Naive thymus-derived CD8-positive, alpha-beta T cell (primary cell): ENCODE results near the gene TSPAN4. TPM values are rescaled to one million over a fixed set of nuclear protein-coding genes. Genes with fewer than 3 reads are reported as not detected.

Experiments used
- ATAC-seq, 2 donors: fragments of 150-1000 bp; cut with Tn5 transposase in 1 of 2; sonication (Bioruptor Pico), chemical (Tn5 transposase) in 1 of 2; 1 replicate in 1 of 2; 2 replicates in 1 of 2; pipeline ENCODE4 v1.10.0; 2021; ENCODE audit warnings: mild to moderate bottlenecking in 2 of 2, moderate library complexity in 2 of 2
- POLR2A ChIA-PET: fragments of 350-600 bp; sonication (Branson Sonifier 250); formaldehyde crosslinking; loops from one replicate; lab custom pipeline; 2021; ENCODE audit warnings: antibody characterized with exemption; lab: Charles Lee
- DNase-seq, 10 donors: peaks; one replicate each; pipeline versions ENCODE4 v3.0.0 to v3.0.0-alpha.2; 2020 to 2022
- H3K27ac Mint-ChIP-seq, 10 donors: one replicate each; pipeline ENCODE4 v1.8.0; 2020 to 2022; ENCODE audit warnings: mild to moderate bottlenecking in 10 of 10, mixed read lengths in 10 of 10, moderate library complexity in 4 of 10, inconsistent platforms in 1 of 10
- H3K27me3 Mint-ChIP-seq, 5 donors: one replicate each; pipeline ENCODE4 v1.8.0; 2021 to 2022; ENCODE audit warnings: mixed read lengths in 5 of 5
- H3K36me3 Mint-ChIP-seq, 3 donors: one replicate each; pipeline ENCODE4 v1.8.0; 2020 to 2022; ENCODE audit warnings: mixed read lengths in 3 of 3, mild to moderate bottlenecking in 2 of 3, inconsistent platforms in 1 of 3
- H3K4me1 Mint-ChIP-seq, 4 donors: one replicate each; pipeline ENCODE4 v1.8.0; 2021 to 2022; ENCODE audit warnings: mixed read lengths in 4 of 4
- H3K4me3 Mint-ChIP-seq, 10 donors: one replicate each; pipeline ENCODE4 v1.8.0; 2020 to 2022; ENCODE audit warnings: mild to moderate bottlenecking in 10 of 10, mixed read lengths in 10 of 10, moderate library complexity in 6 of 10, inconsistent platforms in 1 of 10
- H3K9me3 Mint-ChIP-seq, 9 donors: one replicate each; pipeline ENCODE4 v1.8.0; 2020 to 2022; ENCODE audit warnings: mixed read lengths in 9 of 9, mild to moderate bottlenecking in 3 of 9, inconsistent platforms in 1 of 9, moderate library complexity in 1 of 9
- polyA plus RNA-seq, 3 donors: library from polyadenylated mRNA; unstranded; fragments of 300-500 nt; fragmentation: Illumina TruSeq; gene quantifications; one replicate each; pipeline ENCODE4 v1.2.3, GENCODE V29; 2021
- total RNA-seq, 8 experiments: library from RNA in 2 of 8; stranded (reverse) in 2 of 8; gene quantifications; one replicate each; pipeline ENCODE4 v1.2.3 and lab custom pipeline; 2021 to 2026

Gene TSPAN4
- total and polyA plus RNA-seq, 5 experiments from 2014 or later: 6.0 to 12.8 (median 8.3) TPM

DNA sequence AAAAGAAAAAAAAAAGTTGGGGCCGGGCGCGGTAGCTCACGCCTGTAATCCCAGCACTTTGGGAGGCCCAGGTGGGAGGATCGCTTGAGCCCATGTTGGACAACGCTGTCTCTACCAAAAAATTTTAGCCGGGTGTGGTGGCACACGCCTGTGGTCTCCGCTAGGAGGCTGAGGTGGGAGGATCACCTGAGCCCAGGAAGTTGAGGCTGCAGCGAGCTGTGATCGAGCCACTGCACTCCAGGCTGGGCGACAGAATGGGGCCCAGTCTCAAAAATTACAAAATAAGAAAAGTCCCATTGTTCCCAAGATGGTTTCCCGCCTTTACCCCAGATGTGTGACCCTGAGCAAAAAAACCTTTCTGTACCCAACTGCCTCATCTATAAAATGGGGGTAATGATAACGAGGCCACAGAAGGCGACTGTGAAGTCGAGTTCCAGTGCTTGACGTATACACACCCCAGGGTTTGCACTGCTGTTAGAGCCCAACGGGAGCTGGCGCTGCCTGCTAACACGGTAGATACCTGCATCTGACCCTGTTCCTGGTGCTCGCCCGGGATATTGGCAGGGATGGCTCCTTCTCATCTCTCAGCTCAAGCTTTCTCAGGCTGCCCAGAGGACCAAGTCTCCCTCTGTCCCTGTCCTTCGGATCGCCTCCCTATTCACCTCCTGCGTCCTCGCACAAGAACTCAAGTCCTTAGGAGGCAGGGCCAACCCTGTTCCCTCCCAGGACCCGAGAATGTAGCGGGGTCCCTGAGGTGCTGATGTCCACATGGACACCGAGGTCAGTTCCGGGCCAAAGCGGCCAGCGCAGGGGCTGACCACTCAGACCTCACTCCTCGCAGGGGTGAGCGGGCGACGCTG lies 34.0 kb upstream of the TSPAN4 start:
- DNase-seq (no peak), ATAC-seq (peak; percentile 0 to 3)
- Mint-ChIP-seq H3K4me3 (peak overlapping the region; percentile 88 to 98 (median 92)), H3K27ac (peak overlapping the region; percentile 93 to 99 (median 99)), H3K36me3 (peaks cover 0 to 24% (median 2%) of the 10 kb centered on the region in 3 donors), H3K9me3 (no peaks in the 10 kb centered on the region), H3K4me1 (peaks cover 8 to 53% (median 40%) of the 10 kb centered on the region in 4 donors), H3K27me3 (no peaks in the 10 kb centered on the region)
- POLR2A ChIA-PET: interaction anchor here (0.8 to 2.3 kb wide), 14 partner anchors 9 to 302 kb away, joined by 3 to 80 read pairs (median 4); partner anchors contain the start of genes GATD1, PHRF1, PNPLA2 and POLR2L

DNA sequence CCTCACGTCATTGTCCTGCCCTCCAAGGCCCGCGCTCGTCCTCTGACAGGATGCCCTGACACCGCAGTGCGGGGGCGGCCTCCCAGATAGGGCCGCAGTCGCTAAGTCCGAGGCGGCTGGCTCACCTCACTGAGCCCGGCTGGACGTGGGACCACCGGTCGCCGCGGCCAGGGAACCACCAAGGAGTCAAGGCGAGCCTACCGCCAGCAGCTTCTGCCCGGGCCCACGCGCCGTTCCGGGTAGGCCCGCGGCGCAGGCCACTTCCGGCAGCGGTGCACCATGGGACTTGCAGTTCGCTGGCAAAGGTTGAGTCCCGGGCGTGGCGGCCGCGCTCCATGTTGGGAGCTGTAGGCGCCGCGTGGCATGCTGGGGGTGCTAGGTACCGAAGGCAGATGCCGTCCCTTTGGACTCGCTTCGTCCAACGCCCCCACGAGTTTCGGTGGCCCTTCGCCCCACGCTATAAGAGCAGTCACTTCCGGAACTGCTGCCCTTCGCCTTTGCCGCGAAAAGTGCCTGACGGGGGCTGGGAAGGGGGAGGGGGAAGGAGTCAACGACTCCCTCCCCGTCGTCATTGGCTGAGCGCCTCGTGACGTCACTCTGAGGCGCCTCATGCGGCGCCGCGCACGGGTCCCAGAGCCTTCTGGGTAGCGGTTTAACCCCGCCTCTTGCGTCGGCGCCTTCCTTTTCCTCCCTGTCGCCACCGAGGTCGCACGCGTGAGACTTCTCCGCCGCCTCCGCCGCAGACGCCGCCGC lies 33.2 kb upstream of the TSPAN4 start, which contains the start of gene RPLP2:
RPLP2 (plus strand) TSS at position 681 of the 753 bp plus-strand sequence. CDS start 268 bp downstream, outside the sequence.
- peak; percentile 95 to 100 (median 98) for DNase-seq
- H3K36me3 Mint-ChIP-seq: peaks cover 0 to 27% (median 2%) of the 10 kb centered on the region in 3 donors
- no peaks in the 10 kb centered on the region for H3K9me3 Mint-ChIP-seq
- peaks cover 10 to 47% (median 39%) of the 10 kb centered on the region in 4 donors for H3K4me1 Mint-ChIP-seq
- no peaks in the 10 kb centered on the region for H3K27me3 Mint-ChIP-seq
- POLR2A ChIA-PET: interaction anchor here (0.8 to 2.3 kb wide), 15 partner anchors 10 to 303 kb away, joined by 3 to 80 read pairs (median 5); partner anchors contain the start of genes CD151, GATD1, PHRF1 and PNPLA2
- ATAC-seq: peak; percentile 82 to 87
- H3K4me3 Mint-ChIP-seq: peak within 1 kb of the TSS; percentile 88 to 98 (median 92)
- peak within 1 kb of the TSS; percentile 93 to 99 (median 99) for H3K27ac Mint-ChIP-seq

DNA sequence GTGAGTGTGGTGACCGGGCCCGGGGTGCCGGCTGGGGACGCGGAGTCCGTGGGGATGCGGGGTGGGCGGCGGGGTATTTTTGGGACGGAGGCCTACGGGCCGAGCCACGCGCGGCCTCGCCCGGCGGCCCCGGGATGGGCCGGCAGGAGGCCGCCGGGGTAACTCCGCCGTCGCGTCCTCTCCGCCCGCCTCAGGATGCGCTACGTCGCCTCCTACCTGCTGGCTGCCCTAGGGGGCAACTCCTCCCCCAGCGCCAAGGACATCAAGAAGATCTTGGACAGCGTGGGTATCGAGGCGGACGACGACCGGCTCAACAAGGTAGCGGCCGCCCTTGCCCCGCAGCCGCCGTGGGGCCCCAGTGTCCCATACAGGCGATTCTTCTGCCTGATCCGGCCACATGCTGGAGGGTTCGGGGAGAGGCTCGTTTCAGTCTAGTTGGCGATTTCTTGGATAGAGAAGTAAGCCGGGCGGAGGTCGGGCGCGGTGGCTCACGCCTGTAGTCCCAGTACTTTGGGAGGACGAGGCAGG lies 32.5 kb upstream of the TSPAN4 start:
- POLR2A ChIA-PET: interaction anchor here (0.8 to 2.3 kb wide), 18 partner anchors 9 to 303 kb away, joined by 3 to 80 read pairs (median 4); partner anchors contain the start of genes CD151, GATD1, PHRF1 and PNPLA2
- no peak for DNase-seq
- no peaks in the 10 kb centered on the region for H3K9me3 Mint-ChIP-seq
- peak overlapping the region; percentile 88 to 98 (median 92) for H3K4me3 Mint-ChIP-seq
- peaks cover 10 to 45% (median 38%) of the 10 kb centered on the region in 4 donors for H3K4me1 Mint-ChIP-seq
- H3K27me3 Mint-ChIP-seq: no peaks in the 10 kb centered on the region
- peak; percentile 19 to 24 for ATAC-seq
- peak overlapping the region; percentile 43 to 99 (median 99) for H3K27ac Mint-ChIP-seq
- peaks cover 0 to 27% (median 2%) of the 10 kb centered on the region in 3 donors for H3K36me3 Mint-ChIP-seq

DNA sequence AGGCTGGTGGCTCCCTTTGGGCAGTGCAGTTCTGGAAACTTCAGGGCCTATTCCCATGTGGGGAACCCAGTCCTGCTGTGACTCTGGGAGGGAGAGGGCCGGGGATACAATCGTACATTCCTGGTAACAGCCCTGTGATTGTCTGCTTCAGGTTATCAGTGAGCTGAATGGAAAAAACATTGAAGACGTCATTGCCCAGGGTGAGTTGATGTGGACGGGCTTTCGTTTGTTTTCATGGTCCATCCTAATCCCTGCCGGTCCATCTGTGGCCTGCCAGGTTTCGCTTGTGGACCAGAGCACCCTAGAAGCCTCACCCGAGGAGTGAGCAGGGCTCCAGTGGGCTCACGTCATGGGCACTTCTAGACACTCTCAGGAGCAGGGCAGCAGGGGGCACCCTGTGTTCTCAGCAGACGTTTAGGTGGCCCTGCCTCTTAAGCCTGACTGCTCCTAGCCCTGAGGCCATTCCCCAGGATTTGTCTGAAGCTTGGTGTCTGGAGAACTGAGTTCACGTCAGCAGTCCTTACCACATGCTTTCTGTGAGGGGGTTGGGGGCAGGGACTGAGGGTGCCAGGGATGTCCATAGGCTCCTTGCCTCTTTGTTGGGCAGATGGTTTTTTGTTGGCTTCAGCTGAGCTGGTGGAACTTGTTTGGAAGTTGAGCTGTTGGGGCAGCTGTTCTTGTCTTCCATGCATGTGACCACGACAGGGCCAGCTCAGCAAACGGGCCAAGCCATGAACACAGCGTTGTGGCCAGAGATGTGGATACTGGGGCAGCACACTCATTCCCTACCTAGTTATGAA lies 31.0 kb upstream of the TSPAN4 start:
- Mint-ChIP-seq H3K27me3 (no peaks in the 10 kb centered on the region), H3K27ac (peak overlapping the region in 9 of 10 donors; percentile 31 to 95 (median 86)), H3K9me3 (no peaks in the 10 kb centered on the region), H3K4me1 (peaks cover 10 to 41% (median 35%) of the 10 kb centered on the region in 4 donors), H3K36me3 (peaks cover 0 to 27% (median 2%) of the 10 kb centered on the region in 3 donors), H3K4me3 (peak overlapping the region; percentile 79 to 98 (median 86))
- POLR2A ChIA-PET: interaction anchor here (0.6 to 1.9 kb wide), 3 partner anchors 9 to 68 kb away, joined by 4 to 34 read pairs (median 4); partner anchors contain the start of gene PNPLA2
- DNase-seq (no peak), ATAC-seq (no peak)

DNA sequence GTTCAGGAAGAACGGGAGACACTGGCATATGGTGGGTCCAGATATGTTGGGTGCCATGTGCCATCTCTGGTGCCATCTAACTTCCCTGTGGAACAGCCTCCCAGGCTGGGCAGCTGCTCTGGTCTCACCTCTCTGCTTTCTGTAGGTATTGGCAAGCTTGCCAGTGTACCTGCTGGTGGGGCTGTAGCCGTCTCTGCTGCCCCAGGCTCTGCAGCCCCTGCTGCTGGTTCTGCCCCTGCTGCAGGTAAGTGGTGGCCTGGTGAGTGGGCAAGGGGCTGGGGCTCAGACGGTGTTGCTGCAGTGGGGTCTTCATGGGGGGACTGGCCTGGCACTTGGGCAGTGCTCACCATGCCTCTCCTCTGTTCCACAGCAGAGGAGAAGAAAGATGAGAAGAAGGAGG lies 30.3 kb upstream of the TSPAN4 start:
- H3K4me1 Mint-ChIP-seq: peaks cover 10 to 41% (median 35%) of the 10 kb centered on the region in 4 donors
- H3K27me3 Mint-ChIP-seq: no peaks in the 10 kb centered on the region
- peaks cover 0 to 27% (median 2%) of the 10 kb centered on the region in 3 donors for H3K36me3 Mint-ChIP-seq
- H3K9me3 Mint-ChIP-seq: no peaks in the 10 kb centered on the region
- ATAC-seq: no peak
- peak overlapping the region in 6 of 10 donors; percentile 18 to 98 (median 36) for H3K4me3 Mint-ChIP-seq
- DNase-seq: no peak
- H3K27ac Mint-ChIP-seq: peak overlapping the region in 8 of 10 donors; percentile 8 to 80 (median 45)
- POLR2A ChIA-PET: interaction anchor here (1.4 to 1.5 kb wide), 3 partner anchors 16 to 28 kb away, joined by 3 to 7 read pairs (median 4); no protein-coding TSS in a partner anchor

DNA sequence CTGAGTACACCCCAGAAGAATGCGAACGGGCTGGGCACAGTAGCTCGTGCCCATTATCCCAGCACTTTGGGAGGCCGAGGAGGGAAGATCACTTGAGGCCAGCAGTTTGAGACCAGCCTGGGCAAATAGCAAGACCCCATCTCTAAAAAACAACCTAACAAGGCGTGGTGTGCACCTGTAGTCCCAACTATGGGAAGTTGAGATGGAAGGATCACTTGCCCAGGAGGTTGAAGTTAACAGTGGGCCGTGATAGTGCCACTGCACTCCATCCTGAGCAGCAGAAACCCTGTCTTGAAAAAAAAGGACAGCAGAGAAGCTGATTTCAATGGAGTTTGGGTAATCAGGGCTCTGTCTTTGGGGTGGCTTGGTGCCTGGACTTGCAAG lies 29.6 kb upstream of the TSPAN4 start:
- POLR2A ChIA-PET: interaction anchor here (0.6 to 1.5 kb wide), 3 partner anchors 16 to 118 kb away, joined by 3 to 7 read pairs (median 3); no protein-coding TSS in a partner anchor
- H3K36me3 Mint-ChIP-seq: peaks cover 0 to 27% (median 2%) of the 10 kb centered on the region in 3 donors
- no peak for ATAC-seq

DNA sequence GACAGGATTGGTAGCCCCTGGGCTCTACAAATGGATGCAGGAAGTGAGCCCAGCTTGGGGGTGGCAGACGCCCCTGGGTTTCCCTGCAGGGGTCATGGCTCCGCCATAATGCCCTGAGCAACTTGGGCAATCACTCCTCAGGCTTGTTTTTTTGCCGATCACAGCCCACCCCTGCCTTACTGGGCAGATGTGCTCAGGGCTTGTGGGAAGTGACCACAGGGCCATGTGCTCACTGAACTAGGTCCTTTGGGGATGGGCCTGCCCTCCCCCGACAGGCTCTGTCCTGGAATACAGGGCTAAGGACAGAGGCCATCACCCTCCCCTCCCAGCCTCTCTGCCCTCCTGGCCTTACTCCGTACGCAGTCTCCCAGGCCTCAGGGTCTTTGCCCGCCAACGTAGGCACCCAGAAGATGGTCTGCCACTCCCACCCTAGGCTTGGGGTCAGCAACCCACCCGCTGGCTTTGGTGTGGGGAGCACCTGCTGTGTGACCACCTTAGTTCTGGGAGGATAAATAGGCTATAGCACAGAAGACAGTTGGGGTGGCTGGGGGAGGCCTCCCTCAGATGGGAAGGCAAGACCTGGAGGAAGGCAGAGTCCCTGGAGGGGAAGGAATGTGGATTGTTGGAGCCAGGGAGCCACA lies 29.1 kb upstream of the TSPAN4 start:
- H3K4me3 Mint-ChIP-seq: peak overlapping the region in 1 of 10 donors; percentile 61
- H3K36me3 Mint-ChIP-seq: peaks cover 0 to 27% (median 2%) of the 10 kb centered on the region in 3 donors
- no peak for DNase-seq
- no peaks in the 10 kb centered on the region for H3K9me3 Mint-ChIP-seq
- ATAC-seq: no peak
- POLR2A ChIA-PET: interaction anchor here (0.6 to 1.5 kb wide), 4 partner anchors 15 to 124 kb away, joined by 3 to 7 read pairs (median 3); no protein-coding TSS in a partner anchor
- H3K4me1 Mint-ChIP-seq: peaks cover 7 to 33% (median 29%) of the 10 kb centered on the region in 4 donors
- no peaks in the 10 kb centered on the region for H3K27me3 Mint-ChIP-seq
- H3K27ac Mint-ChIP-seq: peak overlapping the region in 4 of 10 donors; percentile 34 to 64 (median 53)

More for the DNA sequence above, 29.6 kb upstream of the TSPAN4 start:
- H3K4me3 Mint-ChIP-seq: peak overlapping the region in 1 of 10 donors; percentile 26
- DNase-seq: no peak
- H3K27ac Mint-ChIP-seq: peak overlapping the region in 3 of 10 donors; percentile 11 to 80 (median 19)
- no peaks in the 10 kb centered on the region for H3K9me3 Mint-ChIP-seq
- H3K27me3 Mint-ChIP-seq: no peaks in the 10 kb centered on the region
- peaks cover 7 to 36% (median 30%) of the 10 kb centered on the region in 4 donors for H3K4me1 Mint-ChIP-seq

DNA sequence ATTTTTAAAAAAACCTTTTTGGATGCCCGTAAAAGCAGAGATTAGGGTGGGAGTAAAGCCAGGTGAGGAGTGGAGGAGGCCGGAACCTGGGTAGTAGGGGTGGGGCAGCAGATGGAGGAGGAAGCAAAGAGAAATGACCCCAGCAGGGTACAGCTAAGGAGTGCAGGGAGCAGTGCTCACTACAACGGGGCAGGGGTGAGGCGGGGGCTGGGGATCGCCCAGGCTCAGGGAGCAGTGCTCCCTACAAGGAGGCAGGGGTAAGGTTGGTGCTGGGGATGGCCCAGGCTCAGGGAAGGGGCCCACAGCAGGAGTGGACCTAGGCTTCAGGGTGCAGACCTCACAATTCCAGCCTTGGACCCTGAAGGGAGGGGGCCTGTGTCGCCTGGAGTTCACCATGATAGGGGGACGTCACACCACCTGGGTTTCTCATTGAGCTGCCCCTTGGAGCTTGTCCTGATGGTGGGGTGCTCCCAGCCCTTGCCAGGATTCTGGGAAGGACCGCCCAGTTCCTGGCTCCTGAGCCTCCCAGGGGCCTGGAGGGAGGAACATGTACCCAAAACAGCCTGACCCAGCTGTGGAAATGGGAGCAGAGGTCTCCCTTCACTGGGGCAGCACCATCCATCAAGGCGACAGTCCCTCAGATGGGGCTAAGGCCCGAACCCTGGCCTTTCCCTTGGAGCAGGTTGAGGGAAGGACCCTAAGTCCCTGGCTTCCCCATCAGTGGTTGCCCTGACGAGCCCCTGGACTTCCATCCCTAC lies 26.8 kb upstream of the TSPAN4 start:
- no peaks in the 10 kb centered on the region for H3K9me3 Mint-ChIP-seq
- DNase-seq (no peak), ATAC-seq (no peak)
- POLR2A ChIA-PET: interaction anchor here (0.6 to 5.7 kb wide), 3 partner anchors 11 to 37 kb away, joined by 3 to 67 read pairs (median 5); partner anchors contain the start of gene PIDD1
- H3K4me1 Mint-ChIP-seq: peaks cover 2 to 29% (median 22%) of the 10 kb centered on the region in 4 donors
- no peak overlapping the region for H3K27ac Mint-ChIP-seq
- no peaks in the 10 kb centered on the region for H3K27me3 Mint-ChIP-seq
- H3K4me3 Mint-ChIP-seq: peak overlapping the region in 2 of 10 donors; percentile 19 to 62
- H3K36me3 Mint-ChIP-seq: peaks cover 0 to 25% (median 2%) of the 10 kb centered on the region in 3 donors

DNA sequence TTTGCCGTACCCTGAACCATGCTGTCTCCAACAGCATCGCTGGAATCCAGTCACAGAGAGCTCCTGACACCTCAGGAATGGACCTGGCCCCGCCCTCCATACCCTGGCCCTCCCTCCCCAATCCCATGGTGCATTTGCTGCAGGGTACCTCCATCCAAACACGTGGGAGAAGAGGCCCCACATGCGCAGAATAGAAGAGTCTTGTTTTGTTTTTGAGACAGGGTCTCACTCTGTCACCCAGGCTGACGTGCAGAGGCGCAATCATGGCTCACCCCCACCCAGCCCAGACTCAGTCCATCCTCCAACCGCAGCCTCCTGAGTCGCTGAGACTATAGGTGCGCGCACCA lies 26.2 kb upstream of the TSPAN4 start:
- H3K4me3 Mint-ChIP-seq: peak overlapping the region in 2 of 10 donors; percentile 19 to 62
- no peak for DNase-seq
- POLR2A ChIA-PET: interaction anchor here (0.6 to 5.7 kb wide), 4 partner anchors 12 to 310 kb away, joined by 3 to 67 read pairs (median 4); partner anchors contain the start of genes PIDD1 and RNH1
- H3K9me3 Mint-ChIP-seq: no peaks in the 10 kb centered on the region
- no peaks in the 10 kb centered on the region for H3K27me3 Mint-ChIP-seq
- H3K36me3 Mint-ChIP-seq: peaks cover 0 to 22% (median 2%) of the 10 kb centered on the region in 3 donors
- no peak for ATAC-seq
- H3K4me1 Mint-ChIP-seq: peaks cover 4 to 28% (median 22%) of the 10 kb centered on the region in 4 donors
- peak overlapping the region in 1 of 10 donors; percentile 33 for H3K27ac Mint-ChIP-seq
